UCSD-AML1 (cell line): ENCODE measurements around the gene FOXD4.
"Not testable (repeated sequence)": the region's sequence is repeated elsewhere in the genome, so short reads cannot be mapped to it uniquely, and the experiment has no call there.

ENCODE experiments used
- DNase-seq: peaks from one replicate; lab custom pipeline; 2025; ENCODE audit not compliant: unreplicated experiment; lab: John Stamatoyannopoulos, UW

The FOXD4 gene

DNA sequence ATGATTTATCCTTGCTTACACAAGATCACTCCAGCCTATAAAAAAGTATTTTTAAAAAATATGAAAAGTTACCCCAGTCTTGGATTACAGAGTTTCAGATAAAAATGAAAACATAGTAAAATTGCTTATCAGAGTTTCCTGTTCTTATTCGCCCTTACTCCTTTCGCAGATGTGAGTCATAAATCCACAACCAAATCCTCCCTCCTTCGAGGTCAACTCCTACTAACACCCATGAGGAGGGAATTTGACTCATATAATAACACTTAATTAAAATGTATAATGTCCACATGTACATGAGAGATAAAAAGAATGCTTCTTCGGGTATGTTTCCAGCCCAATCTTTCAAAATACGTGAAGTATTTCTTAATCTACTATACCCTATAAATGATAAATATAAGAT is 23.9 kb downstream of the FOXD4 start:
- DNase-seq = not testable (repeated sequence)

DNA sequence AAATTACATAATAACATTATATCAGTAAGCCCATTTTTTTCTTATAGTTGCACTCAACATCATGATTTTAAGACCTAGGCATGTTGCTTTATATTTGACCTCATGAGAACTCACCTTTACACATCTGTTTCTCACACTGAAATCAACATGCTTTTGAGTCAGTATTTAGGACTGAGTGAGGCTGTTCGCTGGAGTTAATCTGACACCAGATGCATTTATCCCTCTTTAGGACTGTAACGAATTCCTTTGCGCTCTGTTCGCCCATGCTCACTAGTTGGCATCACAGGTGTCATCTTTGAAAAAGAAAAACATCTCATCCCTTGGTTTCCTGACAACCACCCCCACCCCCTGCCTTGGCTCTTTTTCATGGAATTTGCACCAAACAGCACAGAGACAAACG is 24.3 kb downstream of the FOXD4 start:
- not testable (repeated sequence) for DNase-seq

DNA sequence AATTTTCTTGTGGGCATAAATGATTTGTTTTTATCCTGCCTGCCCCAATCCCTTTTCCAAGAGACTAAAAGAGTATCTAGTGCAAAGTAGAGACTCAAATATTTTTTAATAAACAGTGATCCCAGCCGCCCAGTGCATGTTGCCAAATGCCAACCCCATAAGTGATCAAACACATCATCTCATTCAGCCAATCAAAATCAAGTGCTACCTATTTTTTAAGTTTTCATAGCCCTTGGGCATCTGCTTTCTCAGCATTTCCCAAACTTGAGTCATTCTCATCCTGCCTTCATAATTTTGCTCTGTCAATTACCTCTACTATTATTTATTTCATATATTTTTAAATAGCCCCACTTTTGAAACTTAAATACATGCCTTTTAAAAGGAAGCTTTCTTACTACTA is 27.4 kb downstream of the FOXD4 start:
- not testable (repeated sequence) for DNase-seq

DNA sequence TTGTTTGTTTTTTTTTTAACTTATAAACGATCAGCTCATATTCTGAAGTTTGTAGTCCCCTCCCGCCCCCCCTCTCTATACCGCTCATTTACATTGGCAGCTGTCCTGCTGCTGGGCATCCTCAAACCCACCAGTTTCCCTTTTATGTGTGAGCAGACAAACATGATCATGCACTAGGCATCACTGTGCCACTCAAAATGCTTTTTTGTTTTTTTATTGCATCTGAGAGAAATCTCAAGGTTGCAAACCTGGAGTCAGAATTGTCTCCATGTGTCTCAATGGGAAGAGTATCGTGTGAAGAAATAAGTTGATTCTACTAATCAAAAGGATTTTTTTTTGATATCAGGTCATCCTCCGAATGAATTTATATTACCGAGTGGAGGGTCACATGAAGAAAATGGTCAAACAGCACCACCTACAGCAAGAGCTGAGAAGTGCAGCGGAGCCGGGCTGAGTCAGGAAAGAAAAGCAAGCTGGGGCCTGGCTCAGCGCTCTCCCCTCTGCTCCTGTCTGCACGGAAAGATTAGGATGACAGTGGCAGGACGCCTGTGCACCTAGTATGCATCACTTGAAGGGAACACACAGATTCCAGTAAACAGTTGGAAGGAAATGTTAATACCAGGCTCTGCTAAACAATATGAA is 29.7 kb downstream of the FOXD4 start:
- not testable (repeated sequence) for DNase-seq

DNA sequence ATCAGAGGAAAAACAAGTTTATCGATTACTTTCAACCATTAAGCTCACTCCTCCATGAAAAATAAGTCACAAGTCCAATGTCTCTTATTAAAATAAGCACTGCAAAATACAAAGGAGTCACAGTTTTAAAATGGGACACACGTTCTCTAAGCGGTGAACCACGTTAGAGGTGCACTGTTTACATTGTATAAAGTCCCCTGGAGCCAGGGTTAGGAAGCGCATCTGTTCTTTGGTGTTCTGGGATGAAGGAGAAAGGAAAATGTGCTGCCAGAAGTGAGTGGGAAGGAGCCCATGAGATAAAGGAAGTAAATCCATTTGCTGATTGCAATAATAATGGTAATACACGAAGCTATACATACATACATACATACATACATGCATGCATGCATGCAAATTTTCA is 30.4 kb downstream of the FOXD4 start:
- not testable (repeated sequence) for DNase-seq

DNA sequence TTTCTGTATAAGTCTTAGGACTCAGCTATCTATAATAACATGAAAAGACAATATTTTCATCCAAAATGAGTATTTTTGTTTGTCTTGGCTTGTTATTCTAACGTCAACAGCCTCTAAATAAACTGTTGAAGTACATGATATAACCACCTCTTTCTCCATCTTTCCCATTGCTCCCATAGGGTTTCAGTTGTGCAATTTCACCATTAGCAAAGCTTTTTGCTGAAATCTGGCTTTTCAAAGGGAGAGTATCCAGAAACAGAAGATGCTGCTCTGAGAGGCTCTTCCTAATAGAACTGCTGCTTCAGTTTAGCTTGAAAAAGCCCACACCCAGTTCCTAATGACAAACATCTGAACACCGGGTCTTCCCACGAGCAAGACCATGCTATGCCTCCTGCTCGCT is 31.1 kb downstream of the FOXD4 start:
- not testable (repeated sequence) for DNase-seq

DNA sequence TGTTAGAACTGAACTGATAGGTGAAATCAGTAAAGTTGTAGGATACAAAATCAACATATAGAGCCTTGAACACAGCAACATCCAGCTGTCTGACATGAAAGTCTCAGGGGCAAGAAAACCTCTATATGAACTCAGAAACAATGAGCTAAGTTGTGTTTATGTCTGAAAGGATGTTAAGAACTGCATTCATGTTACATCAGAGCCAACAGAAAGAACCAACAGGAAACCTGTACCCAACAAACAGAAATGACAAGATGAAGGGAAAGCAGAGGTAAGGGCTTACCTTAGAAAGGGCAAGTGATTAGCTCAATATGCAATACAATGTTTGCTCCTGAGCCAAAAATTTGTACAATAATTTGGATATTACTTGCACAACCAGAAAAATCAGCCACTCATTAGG is 31.5 kb downstream of the FOXD4 start:
- DNase-seq = not testable (repeated sequence)

DNA sequence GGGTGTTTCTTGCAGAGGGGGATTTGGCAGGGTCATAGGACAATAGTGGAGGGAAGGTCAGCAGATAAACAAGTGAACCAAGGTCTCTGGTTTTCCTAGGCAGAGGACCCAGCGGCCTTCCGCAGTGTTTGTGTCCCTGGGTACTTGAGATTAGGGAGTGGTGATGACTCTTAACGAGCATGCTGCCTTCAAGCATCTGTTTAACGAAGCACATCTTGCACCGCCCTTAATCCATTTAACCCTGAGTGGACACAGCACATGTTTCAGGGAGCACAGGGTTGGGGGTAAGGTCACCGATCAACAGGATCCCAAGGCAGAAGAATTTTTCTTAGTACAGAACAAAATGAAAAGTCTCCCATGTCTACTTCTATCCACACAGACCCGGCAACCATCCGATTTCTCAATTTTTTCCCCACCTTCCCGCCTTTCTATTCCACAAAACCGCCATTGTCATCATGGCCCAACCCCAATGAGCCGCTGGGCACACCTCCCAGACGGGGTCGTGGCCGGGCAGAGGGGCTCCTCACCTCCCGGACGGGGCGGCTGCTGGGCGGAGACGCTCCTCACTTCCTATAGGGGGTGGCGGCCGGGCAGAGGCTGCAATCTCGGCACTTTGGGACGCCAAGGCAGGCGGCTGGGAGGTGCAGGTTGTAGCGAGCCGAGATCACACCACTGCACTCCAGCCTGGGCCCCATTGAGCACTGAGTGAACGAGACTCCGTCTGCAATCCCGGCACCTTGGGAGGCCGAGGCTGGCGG is 35.1 kb downstream of the FOXD4 start:
- DNase-seq = not testable (repeated sequence)

DNA sequence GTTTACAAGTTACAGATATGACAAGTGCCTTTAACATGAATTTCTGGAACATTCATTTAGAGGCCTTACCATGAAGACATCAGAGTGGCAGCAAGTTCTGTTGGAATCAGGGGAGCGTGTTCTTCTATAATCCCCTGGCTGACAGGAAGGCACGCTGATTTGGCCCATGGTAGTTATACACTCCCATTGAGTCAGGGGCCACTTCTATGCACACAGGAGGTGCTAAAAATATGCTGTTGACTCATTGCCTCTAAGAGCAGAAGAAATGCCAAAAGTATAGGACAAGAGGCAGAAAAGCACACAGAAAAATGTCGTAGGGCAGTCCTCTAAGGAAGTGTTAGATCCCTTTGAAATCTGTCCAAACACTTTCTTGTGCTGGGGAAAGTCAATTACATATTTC is 39.9 kb downstream of the FOXD4 start:
- DNase-seq = not testable (repeated sequence)

DNA sequence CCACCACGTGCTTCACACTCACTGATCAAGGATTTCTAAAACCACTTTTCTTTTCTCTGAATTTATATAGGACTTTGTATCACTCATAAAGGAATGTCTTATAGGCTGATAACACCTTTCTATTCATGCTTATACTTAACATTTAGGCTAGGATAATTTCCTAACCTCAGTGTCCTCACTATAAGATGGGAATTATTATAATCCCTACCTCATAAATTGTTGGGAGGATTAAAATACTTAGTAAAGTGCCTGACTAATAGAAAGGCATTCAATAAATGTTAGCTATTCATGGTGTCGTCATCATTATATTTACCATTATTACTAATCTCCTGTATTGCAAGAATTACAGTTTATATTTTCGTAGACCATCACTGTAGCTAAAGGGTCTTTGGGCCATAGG is 41.8 kb downstream of the FOXD4 start:
- not testable (repeated sequence) for DNase-seq

DNA sequence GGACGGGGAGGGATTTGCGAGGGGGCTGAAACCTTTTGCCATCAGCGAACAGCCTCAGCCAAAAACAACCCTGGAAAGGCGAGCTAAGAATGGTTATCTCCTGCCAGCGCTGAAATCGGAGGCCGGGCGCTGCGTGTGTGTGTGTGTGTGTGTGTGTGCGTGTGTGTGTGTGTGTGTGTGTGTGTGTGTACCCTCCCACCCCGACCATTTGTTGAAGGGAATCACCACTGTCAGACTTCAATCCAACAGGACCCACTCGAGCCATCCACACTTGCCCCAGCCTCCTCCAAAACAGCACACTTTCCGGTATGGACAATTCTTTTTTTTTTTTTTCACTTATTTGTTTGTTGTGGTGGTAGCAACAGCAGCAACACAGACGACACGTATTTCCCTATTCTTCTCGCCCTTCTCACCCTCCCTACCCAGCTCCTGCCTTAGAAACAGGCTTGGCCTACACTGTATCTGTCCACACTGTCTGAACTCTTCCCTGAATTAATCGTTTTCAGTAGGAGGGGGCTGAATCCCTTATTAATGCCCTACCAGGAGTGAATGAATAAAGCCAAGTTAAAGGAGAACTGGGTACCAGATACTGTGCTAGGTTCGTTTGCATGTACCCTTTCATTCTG is 44.2 kb downstream of the FOXD4 start:
- not testable (repeated sequence) for DNase-seq

DNA sequence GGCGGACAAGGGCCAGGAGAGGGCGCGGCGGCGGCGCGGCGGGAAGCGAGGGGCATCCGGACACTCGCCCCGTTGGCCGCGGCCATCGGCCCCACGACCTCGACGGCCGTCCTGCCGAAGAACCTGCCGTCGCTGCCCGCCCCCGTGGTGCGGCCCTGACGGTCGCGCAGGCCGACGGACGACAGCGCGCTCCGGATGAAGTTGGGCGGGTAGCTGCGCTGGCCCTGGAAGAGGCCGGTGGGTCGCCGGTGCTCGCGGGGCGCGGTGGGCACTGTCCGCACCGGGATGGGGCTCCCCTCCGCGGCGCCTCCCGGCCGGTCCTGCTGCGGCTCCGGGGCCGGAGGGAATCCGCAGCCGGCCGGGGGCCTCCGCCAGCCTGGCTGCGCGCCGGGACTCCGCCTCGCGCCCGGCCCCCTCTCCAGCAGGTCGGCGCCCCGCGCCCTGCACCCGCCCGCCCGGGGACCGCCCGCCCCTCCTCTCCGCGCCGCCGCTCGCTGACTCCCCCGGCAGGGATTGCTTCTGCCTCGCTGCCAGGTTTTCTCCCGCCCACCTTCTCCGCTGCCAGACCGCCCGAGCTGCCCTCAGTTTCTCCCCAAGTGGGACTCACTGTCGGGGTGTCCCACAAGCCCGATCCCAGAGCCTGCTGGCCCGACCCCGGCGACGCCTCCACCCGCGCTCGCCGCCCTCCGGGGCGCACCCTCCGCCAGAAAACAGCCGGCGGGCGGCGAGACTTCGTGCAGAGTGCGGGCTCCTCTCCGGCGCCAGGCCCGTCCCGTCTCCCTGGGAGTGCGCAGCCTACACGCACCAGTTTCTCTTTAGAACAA is 44.9 kb downstream of the FOXD4 start:
- not testable (repeated sequence) for DNase-seq
